B cell (primary cell): ENCODE results near the gene TFF2.

ENCODE experiments used
- CTCF ChIP-seq: fragments of 200-600 bp; IDR thresholded peaks from one replicate; pipeline ENCODE4 v1.8.0; 2022; ENCODE audit warnings: antibody characterized with exemption, mild to moderate bottlenecking
- EZH2 ChIP-seq: IDR thresholded peaks from 2 replicates; pipeline ENCODE4 v1.6.1; 2012; ENCODE audit warnings: borderline replicate concordance, low read depth, mild to moderate bottlenecking, moderate library complexity, low read length; ENCODE audit not compliant: insufficient read depth, poor library complexity, severe bottlenecking

GRCh38 chr21:42363312-42363711 lies 12.5 kb upstream of the TFF2 start:
- TF ChIP-seq EZH2 (no peak), CTCF (no peak)
